Heart left ventricle (tissue), 13 donors: Measurements from ENCODE around the gene VENTX.

Experiments used
- CTCF ChIP-seq, 12 donors: fragments of 200-600 bp; sonication (generic) in 4 of 12; IDR thresholded peaks; one replicate each; pipeline versions ENCODE4 v1.5.0 to v1.8.0; 2018 to 2022; ENCODE audit warnings: antibody characterized with exemption in 12 of 12, mild to moderate bottlenecking in 5 of 12
- POLR2A ChIP-seq, 2 donors: fragments of 450-650 bp; IDR thresholded peaks; one replicate each; pipeline ENCODE4 v1.6.1; 2017; ENCODE audit warnings: antibody characterized with exemption in 2 of 2, mild to moderate bottlenecking in 2 of 2, moderate library complexity in 2 of 2
- donor health status: ischemic (EF 13 %, LVEDD 7.1; RV severe dilation, severe dysfunction).
- donor health status: DM: no; HTN: yes; CAD: no.
- donor health status: DM: no; HTN: no; CAD: no.
- donor health status: ischemic (EF 25% LVEDD 6.9; RV normal size, moderate dysfunction).
- donor health status: ischemic (EF 25% LVEDD 5.7; RV mildly dilated, moderate dysfunction).
- donor health status: ischemic (EF 35%, LVEDD 5.7; RV mildly dilated, moderate dysfunction).
- donor health status: nonischemic (EF 11% LVEDD 7.7; RV severe dilation, severe dysfunction).
- donor health status: DM: yes; HTN: yes; CAD: no.
- donor health status: PGD.
- donor health status: ischemic (EF 29% LVEDD 5.4; RV normal size, mild dysfunction).
- donor health status: nonischemic (EF 23%, LVEDD 6.1; RV moderate dilation, normal function).

GRCh38 chr10:133258818-133259601 lies 21.4 kb downstream of the VENTX start:
- TF ChIP-seq CTCF (IDR thresholded peaks at IDR 0.05) (no peak), POLR2A (IDR thresholded peaks at IDR 0.05) (no peak)
